GM18951 (cell line): ENCODE results near the gene CEP170B.

ENCODE experiments used
- POLR2A ChIP-seq: IDR thresholded peaks from 4 replicates; pipeline ENCODE4 v1.6.1; 2011; ENCODE audit warnings: mild to moderate bottlenecking; ENCODE audit not compliant: insufficient read length, insufficient read depth; ENCODE audit errors: extremely low read depth
- in situ Hi-C: fragments of 300-500 bp; cut with MboI; formaldehyde crosslinking; loops from one replicate; pipeline ENCODE4 v1.12.0; 2022; ENCODE audit warnings: low sequenced_read_pairs, mixed read lengths, inconsistent platforms; ENCODE audit not compliant: unreplicated experiment

The CEP170B gene

DNA sequence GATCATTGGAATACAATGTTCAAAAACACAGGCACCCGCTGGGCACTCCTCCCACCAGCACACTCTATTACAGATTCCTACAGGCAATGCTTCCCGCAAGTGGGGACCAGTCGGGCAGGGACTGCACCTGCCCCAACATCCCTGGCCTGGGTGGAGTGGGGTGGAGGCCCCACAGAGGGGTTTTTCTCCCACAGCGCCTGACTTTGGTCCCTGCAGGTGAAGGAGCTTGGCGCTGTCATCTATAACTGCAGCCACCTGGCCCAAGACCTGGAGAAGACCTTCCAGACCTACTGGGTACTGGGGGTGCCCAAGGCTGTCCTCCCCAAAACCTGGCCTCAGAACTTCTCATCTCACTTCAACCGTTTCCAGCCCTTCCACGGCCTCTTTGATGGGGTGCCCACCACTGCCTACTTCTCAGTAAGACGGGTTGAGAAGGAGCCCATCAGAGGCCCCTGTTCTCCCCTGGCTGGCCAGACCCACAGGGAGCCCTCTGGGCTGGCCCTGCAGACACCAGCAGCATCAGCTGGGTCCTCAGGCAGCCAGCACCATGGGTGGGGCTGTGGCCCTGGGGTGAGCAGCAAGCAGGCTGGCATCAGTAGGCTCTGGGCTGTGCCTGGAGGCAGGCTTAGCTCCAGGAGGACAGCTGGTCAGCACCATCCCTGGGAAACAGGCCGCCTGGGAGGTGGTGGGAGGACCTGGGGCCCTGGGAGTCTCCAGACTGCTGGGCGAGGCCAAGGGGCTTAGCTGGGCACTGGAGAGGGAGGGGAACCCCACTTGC lies 65.6 kb downstream of the CEP170B start:
- TF ChIP-seq POLR2A: no peak
- in situ Hi-C loops: no loop called here

- in situ Hi-C loops: no loop called here
- TF ChIP-seq POLR2A: no peak
Observed at GRCh38 chr14:104931304-104931770, 66.3 kb downstream of the CEP170B start.

DNA sequence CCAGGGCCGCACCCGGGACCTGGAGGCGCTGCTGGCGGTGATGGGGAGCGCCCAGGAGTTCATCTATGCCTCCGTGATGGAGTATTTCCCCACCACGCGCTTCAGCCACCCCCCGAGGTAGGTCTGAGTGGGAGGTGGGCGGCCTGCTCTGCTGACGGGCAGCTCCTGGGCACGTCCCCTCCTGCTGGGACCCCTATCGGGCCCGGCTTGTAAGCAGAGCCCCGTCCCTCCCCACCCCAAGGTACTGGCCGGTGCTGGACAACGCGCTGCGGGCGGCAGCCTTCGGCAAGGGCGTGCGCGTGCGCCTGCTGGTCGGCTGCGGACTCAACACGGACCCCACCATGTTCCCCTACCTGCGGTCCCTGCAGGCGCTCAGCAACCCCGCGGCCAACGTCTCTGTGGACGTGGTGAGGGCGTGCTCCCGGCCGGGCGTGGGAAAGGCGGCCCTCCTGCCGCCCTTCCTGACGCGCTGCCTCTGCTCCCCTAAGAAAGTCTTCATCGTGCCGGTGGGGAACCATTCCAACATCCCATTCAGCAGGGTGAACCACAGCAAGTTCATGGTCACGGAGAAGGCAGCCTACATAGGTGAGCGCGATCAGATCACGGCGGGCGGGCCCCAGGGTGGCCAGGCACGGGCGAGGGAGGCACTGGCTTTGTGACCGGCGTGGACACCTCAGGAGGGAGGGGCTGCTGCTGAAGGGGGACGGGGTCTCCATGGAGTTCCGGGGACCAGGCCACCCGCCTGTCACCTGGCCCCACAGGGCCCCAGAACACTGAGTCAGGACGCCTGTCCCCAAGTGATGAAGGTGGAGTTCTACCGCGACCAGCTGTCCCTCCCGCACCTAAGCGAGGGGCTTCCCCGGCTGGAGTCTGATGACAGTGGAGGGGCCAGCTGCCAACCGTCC lies 67.0 kb downstream of the CEP170B start:
- in situ Hi-C loops: no loop called here
- no peak for TF ChIP-seq POLR2A

DNA sequence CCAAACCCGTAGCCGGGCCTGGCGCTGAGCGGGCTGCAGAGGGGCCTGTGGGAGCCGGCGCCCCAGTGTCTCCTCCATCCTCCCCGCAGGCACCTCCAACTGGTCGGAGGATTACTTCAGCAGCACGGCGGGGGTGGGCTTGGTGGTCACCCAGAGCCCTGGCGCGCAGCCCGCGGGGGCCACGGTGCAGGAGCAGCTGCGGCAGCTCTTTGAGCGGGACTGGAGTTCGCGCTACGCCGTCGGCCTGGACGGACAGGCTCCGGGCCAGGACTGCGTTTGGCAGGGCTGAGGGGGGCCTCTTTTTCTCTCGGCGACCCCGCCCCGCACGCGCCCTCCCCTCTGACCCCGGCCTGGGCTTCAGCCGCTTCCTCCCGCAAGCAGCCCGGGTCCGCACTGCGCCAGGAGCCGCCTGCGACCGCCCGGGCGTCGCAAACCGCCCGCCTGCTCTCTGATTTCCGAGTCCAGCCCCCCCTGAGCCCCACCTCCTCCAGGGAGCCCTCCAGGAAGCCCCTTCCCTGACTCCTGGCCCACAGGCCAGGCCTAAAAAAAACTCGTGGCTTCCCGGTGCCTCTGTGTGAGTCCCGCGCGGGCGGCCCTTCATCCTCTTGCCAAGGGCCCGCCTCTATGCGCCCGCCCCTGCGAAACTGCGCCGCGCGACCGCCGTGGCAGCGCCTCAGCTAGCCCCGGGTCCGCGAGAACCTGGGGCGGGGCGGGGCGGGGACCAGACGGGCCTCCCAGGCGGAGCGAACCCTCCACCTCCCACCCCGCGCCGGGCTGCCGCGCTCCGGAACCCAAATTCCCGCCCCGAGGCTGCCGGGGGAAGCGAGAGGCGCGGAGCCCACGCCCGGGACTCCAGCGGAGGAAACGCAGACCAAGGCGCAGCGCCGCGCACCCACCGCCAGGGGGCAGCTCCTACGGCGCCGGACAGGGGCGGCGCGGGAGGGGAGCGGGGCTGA lies 67.9 kb downstream of the CEP170B start:
- no peak for TF ChIP-seq POLR2A
- in situ Hi-C loops: no loop called here

GRCh38 chr14:104933746-104934733 lies 69.0 kb downstream of the CEP170B start:
- in situ Hi-C loops: no loop called here
- TF ChIP-seq POLR2A: no peak

DNA sequence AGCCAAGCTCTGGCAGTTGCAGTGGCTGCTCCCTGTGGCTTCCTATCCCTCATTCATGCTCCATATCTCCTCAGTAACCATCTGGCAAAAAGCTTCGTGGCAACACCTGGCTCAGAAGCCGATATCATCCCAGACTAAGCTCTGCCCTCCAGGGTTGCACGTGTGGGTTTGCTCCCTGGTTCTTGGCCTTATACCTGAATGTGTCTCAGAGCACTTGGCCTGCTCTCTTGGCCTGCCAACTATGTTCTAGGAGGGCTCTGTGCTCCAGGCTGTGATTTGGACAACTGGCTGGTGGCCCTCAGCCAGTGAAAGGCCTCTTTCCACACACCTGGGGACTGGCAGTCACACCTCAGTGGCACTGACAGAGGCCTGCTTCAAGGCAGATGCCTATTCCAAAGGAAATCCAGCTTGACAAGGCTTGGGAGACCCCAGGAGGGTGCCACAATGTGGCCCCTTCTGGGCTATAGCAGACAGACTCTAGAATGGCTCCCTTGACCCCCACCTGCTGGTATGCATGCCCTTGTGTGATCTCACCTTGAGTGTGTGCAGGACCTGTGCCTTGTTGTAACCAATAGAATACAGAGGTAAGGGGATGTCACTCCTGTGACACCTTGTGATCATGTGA lies 70.1 kb downstream of the CEP170B start:
- no peak for TF ChIP-seq POLR2A
- in situ Hi-C loops: no loop called here

- in situ Hi-C loops: no loop called here
- no peak for TF ChIP-seq POLR2A
Observed at GRCh38 chr14:104935955-104936354, 70.9 kb downstream of the CEP170B start.

- no peak for TF ChIP-seq POLR2A
- in situ Hi-C loops: no loop called here
Observed at GRCh38 chr14:104936361-104937155, 71.5 kb downstream of the CEP170B start.

GRCh38 chr14:104937161-104937560 lies 72.1 kb downstream of the CEP170B start:
- in situ Hi-C loops: no loop called here
- no peak for TF ChIP-seq POLR2A

- TF ChIP-seq POLR2A: no peak
- in situ Hi-C loops: no loop called here
Observed at GRCh38 chr14:104937694-104938365, 72.8 kb downstream of the CEP170B start.
